Calu3 (cell line): ENCODE results near the gene SERPINB1. TPM values are rescaled to one million over a fixed set of nuclear protein-coding genes. Genes with fewer than 3 reads are reported as not detected.

ENCODE experiments used
- BruUV-seq: library from RNA; stranded (reverse); fragments of 400-500 nt; replicated peaks from 2 replicates; lab custom pipeline; 2021; lab: Mats Ljungman, UMichigan
- CTCF ChIA-PET: fragments of 300-600 bp; sonication (Branson Sonifier 250); formaldehyde crosslinking; loops from one replicate; lab custom pipeline; 2022; ENCODE audit warnings: antibody characterized with exemption; lab: Charles Lee
- DNase-seq: peaks from one replicate; pipeline ENCODE4 v3.0.0; 2022
- H3K27ac Mint-ChIP-seq: one replicate; pipeline ENCODE4 v1.8.0; 2022; ENCODE audit warnings: mixed read lengths; ENCODE audit not compliant: unreplicated experiment
- H3K27me3 Mint-ChIP-seq: one replicate; pipeline ENCODE4 v1.8.0; 2022; ENCODE audit warnings: mixed read lengths; ENCODE audit not compliant: unreplicated experiment
- H3K36me3 Mint-ChIP-seq: one replicate; pipeline ENCODE4 v1.8.0; 2022; ENCODE audit warnings: mild to moderate bottlenecking, moderate library complexity, mixed read lengths; ENCODE audit not compliant: insufficient read depth, unreplicated experiment
- H3K4me1 Mint-ChIP-seq: one replicate; pipeline ENCODE4 v1.8.0; 2022; ENCODE audit warnings: mild to moderate bottlenecking, low read depth, mixed read lengths; ENCODE audit not compliant: unreplicated experiment
- H3K4me3 Mint-ChIP-seq: one replicate; pipeline ENCODE4 v1.8.0; 2022; ENCODE audit warnings: mild to moderate bottlenecking, low read depth, moderate library complexity, mixed read lengths; ENCODE audit not compliant: unreplicated experiment
- H3K9me3 Mint-ChIP-seq: one replicate; pipeline ENCODE4 v1.8.0; 2022; ENCODE audit warnings: low read depth, mixed read lengths; ENCODE audit not compliant: unreplicated experiment
- intact Hi-C: fragments of 100-400 bp; cut with micrococcal nuclease; formaldehyde crosslinking; loops from one replicate; pipeline ENCODE4 v1.10.0; 2022; ENCODE audit not compliant: unreplicated experiment
- total RNA-seq: library from RNA; stranded (reverse); gene quantifications from 2 replicates; pipeline ENCODE4 v1.2.3, GENCODE V29; 2022
- TF ChIP-seq, protein P1 (sequence below): fragments of 200-600 bp; IDR thresholded peaks from one replicate; pipeline ENCODE4 v1.8.0; 2022; ENCODE audit warnings: antibody characterized with exemption; ENCODE audit not compliant: unreplicated experiment

SERPINB1 gene
- total RNA-seq, 1 experiment from 2014 or later: 56.3 TPM

DNA sequence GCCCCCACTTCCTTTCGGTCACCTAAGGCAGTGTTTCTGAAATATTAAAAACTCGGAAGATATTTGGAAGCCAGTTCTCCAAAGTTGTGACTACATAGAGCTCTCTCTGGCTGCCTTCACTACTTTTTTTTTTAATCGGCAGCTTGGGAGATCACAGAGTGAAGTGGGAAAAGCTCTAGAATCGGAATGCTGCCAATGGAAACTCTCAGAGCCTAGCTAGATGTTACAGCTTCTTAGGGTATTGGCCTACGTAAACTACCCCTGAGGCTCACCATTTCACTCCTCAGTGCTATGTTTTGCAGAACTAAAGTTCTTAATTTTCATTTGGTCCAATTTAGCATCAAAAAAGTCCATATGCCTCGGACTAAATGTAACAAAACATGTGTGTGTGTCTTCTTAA is 14.5 kb downstream of the SERPINB1 start:
- no peak for DNase-seq
- intact Hi-C loops: no loop called here
- peaks cover 35% of the 10 kb centered on the region for H3K4me1 Mint-ChIP-seq

DNA sequence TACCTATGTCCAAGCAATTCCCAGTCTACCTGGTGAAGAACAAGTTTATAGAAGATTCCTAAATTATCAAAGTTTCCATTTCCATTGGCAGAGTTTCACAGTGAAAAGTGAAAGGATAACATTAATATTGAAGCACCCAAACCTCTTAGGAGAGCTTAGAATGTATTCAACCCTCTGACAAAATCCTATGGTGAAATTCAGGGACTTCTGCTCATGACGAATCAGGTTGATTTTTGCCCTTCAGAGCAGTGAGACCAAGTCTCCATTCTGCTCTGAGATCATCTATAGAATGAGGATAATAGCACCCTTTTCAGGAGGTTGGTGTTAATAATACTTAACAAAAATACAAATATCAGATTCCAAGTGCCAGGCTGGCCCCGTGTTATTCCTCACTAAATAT is 15.5 kb downstream of the SERPINB1 start:
- TF ChIP-seq, protein P1, sequence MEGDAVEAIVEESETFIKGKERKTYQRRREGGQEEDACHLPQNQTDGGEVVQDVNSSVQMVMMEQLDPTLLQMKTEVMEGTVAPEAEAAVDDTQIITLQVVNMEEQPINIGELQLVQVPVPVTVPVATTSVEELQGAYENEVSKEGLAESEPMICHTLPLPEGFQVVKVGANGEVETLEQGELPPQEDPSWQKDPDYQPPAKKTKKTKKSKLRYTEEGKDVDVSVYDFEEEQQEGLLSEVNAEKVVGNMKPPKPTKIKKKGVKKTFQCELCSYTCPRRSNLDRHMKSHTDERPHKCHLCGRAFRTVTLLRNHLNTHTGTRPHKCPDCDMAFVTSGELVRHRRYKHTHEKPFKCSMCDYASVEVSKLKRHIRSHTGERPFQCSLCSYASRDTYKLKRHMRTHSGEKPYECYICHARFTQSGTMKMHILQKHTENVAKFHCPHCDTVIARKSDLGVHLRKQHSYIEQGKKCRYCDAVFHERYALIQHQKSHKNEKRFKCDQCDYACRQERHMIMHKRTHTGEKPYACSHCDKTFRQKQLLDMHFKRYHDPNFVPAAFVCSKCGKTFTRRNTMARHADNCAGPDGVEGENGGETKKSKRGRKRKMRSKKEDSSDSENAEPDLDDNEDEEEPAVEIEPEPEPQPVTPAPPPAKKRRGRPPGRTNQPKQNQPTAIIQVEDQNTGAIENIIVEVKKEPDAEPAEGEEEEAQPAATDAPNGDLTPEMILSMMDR: no peak
- no TSS peak for BruUV-seq
- no peaks in the 10 kb centered on the region for H3K9me3 Mint-ChIP-seq
- H3K36me3 Mint-ChIP-seq: peaks cover 7% of the 10 kb centered on the region
- no peaks in the 10 kb centered on the region for H3K27me3 Mint-ChIP-seq
- CTCF ChIA-PET: no interaction called here
- DNase-seq: no peak
- H3K4me1 Mint-ChIP-seq: peaks cover 32% of the 10 kb centered on the region
- no peak overlapping the region for H3K4me3 Mint-ChIP-seq
- intact Hi-C loops: no loop called here
- no peak overlapping the region for H3K27ac Mint-ChIP-seq

More for the DNA sequence above, 14.5 kb downstream of the SERPINB1 start:
- Mint-ChIP-seq H3K9me3 (no peaks in the 10 kb centered on the region), H3K36me3 (peaks cover 15% of the 10 kb centered on the region), H3K27me3 (no peaks in the 10 kb centered on the region), H3K4me3 (no peak overlapping the region), H3K27ac (no peak overlapping the region)
- BruUV-seq: no TSS peak
- CTCF ChIA-PET: no interaction called here
- TF ChIP-seq, protein P1: no peak

DNA sequence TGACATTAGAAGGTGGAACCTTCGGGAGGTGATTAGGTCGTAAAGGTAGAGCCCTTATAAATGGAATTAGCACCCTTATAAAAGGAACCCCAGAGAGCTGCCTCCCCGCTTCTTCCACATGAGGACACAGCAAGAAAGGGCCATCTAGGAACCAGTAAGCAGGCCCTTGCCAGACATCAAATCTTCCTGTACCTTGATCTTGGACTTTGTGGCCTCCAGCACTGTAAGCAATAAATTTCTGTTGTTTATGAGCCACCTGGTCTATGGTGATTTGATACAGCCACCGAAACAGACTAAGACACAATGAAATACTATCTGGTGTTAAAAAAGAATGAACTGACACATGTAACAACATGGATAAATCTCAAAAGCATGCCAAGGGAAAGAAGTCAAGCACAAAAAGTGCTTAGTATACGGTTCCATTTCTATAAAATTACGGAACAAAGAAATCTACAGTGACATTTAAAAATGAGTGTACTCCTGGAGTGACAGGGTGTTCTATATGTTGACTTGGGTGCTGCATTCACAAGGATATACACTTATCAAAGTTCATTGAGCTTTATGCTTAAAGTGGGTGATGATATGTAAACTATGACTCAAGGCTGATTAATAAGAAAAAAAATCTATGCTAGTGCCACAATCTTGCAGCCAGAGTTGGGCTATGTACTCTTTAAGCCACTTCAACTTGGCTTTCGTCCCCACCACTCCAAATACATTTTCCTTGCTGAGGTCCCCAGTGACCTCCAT is 18.4 kb downstream of the SERPINB1 start:
- H3K9me3 Mint-ChIP-seq: no peaks in the 10 kb centered on the region
- no peaks in the 10 kb centered on the region for H3K27me3 Mint-ChIP-seq
- CTCF ChIA-PET: interaction anchor here (0.6 kb wide), 1 partner anchor 40 kb away, joined by 4 read pairs; no protein-coding TSS in a partner anchor
- H3K36me3 Mint-ChIP-seq: no peaks in the 10 kb centered on the region
- BruUV-seq: no TSS peak
- H3K4me1 Mint-ChIP-seq: peaks cover 27% of the 10 kb centered on the region
- intact Hi-C loops: no loop called here
- no peak for DNase-seq
- no peak overlapping the region for H3K4me3 Mint-ChIP-seq
- TF ChIP-seq, protein P1: no peak
- no peak overlapping the region for H3K27ac Mint-ChIP-seq

DNA sequence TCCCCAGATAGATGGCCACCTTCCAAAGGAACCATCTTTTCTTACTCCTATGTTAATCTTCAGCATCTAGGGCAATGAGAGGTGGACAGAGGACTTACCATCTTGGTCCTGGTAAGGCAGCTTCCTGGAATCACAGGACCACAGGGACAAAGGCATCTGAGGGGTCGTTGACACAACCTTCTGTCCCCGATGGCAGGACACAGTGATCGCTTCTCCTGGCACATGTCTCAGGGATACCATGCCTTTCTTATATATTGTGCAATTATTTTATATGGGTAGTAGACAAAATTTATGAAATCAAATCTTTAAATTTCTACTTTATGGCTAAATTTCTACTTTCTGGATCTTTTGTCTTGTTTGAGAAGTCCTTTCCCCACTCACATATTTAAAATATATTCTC is 20.1 kb downstream of the SERPINB1 start:
- Mint-ChIP-seq H3K9me3 (no peaks in the 10 kb centered on the region), H3K4me1 (peaks cover 41% of the 10 kb centered on the region), H3K27me3 (no peaks in the 10 kb centered on the region), H3K27ac (no peak overlapping the region), H3K36me3 (no peaks in the 10 kb centered on the region), H3K4me3 (no peak overlapping the region)
- DNase-seq: no peak
- intact Hi-C loops: no loop called here
- CTCF ChIA-PET: no interaction called here
- TF ChIP-seq, protein P1: no peak
- no TSS peak for BruUV-seq
